HFFc6 (cell line): ENCODE results near the gene PLVAP. TPM values are rescaled to one million over a fixed set of nuclear protein-coding genes. Genes with fewer than 3 reads are reported as not detected.

ENCODE experiments used
- DNase-seq: peaks from one replicate; pipeline ENCODE4 v3.0.0-alpha.2; 2018
- H3K27ac Mint-ChIP-seq: 2 replicates; pipeline ENCODE4 v1.8.0; 2020; ENCODE audit warnings: mild to moderate bottlenecking, mixed read lengths
- H3K27me3 Mint-ChIP-seq: 2 replicates; pipeline ENCODE4 v1.8.0; 2021; ENCODE audit warnings: mild to moderate bottlenecking, moderate library complexity, mixed read lengths; ENCODE audit not compliant: insufficient read depth
- H3K36me3 Mint-ChIP-seq: 2 replicates; pipeline ENCODE4 v1.8.0; 2021; ENCODE audit warnings: low read depth, mixed read lengths
- H3K4me1 Mint-ChIP-seq: 2 replicates; pipeline ENCODE4 v1.8.0; 2020; ENCODE audit warnings: low read depth, mixed read lengths
- H3K4me3 Mint-ChIP-seq: 2 replicates; pipeline ENCODE4 v1.8.0; 2020; ENCODE audit warnings: mild to moderate bottlenecking, moderate library complexity, mixed read lengths
- H3K9me3 Mint-ChIP-seq: 2 replicates; pipeline ENCODE4 v1.8.0; 2020; ENCODE audit warnings: mild to moderate bottlenecking, mixed read lengths
- CTCF ChIP-seq: fragments of 200-600 bp; sonication (generic); IDR thresholded peaks from 2 replicates; pipeline ENCODE4 v1.5.0; 2021; ENCODE audit warnings: antibody characterized with exemption, mild to moderate bottlenecking
- total RNA-seq, 6 experiments: library from RNA; stranded (reverse); fragmentation: NEBNext Ultra II Directional; extraction: Animal tissue kit (Norgen Biotek cat#: 25700); gene quantifications; 2 replicates in 1 of 6; 3 replicates in 5 of 6; pipeline ENCODE4 v1.2.3, GENCODE V29; 2021

The PLVAP gene
- total RNA-seq, 6 experiments from 2014 or later: not detected

- Mint-ChIP-seq H3K27me3 (no peaks in the 10 kb centered on the region), H3K27ac (peak overlapping the region; percentile 86), H3K36me3 (peaks cover 20% of the 10 kb centered on the region), H3K4me1 (peaks cover 30% of the 10 kb centered on the region), H3K4me3 (peak overlapping the region; percentile 79), H3K9me3 (no peaks in the 10 kb centered on the region)
- TF ChIP-seq CTCF: no peak
- no peak for DNase-seq
Measured at GRCh38 chr19:17312189-17313113, 64.7 kb downstream of the PLVAP start.

- Mint-ChIP-seq H3K27ac (peak overlapping the region; percentile 86), H3K27me3 (no peaks in the 10 kb centered on the region; the same call in 1 of the 2 replicates), H3K36me3 (peaks cover 20% of the 10 kb centered on the region)
Measured at GRCh38 chr19:17311455-17312188, 65.5 kb downstream of the PLVAP start.

GRCh38 chr19:17309965-17310461, 67.1 kb downstream of the PLVAP start:
- Mint-ChIP-seq H3K27me3 (no peaks in the 10 kb centered on the region; the same call in 1 of the 2 replicates), H3K36me3 (peaks cover 11% of the 10 kb centered on the region), H3K27ac (peak overlapping the region; percentile 88), H3K9me3 (no peaks in the 10 kb centered on the region), H3K4me1 (peaks cover 40% of the 10 kb centered on the region), H3K4me3 (peak overlapping the region; percentile 90)
- no peak for TF ChIP-seq CTCF
- no peak for DNase-seq

More at GRCh38 chr19:17311455-17312188, 65.5 kb downstream of the PLVAP start:
- H3K4me1 Mint-ChIP-seq: peaks cover 32% of the 10 kb centered on the region
- H3K9me3 Mint-ChIP-seq: no peaks in the 10 kb centered on the region
- H3K4me3 Mint-ChIP-seq: peak overlapping the region; percentile 79
- peak; percentile 62 for DNase-seq
- no peak for TF ChIP-seq CTCF

- TF ChIP-seq CTCF: no peak
- DNase-seq: peak; percentile 100
- H3K4me1 Mint-ChIP-seq: peaks cover 46% of the 10 kb centered on the region
- peaks cover 11% of the 10 kb centered on the region for H3K36me3 Mint-ChIP-seq
- H3K27me3 Mint-ChIP-seq: no peaks in the 10 kb centered on the region; the same call in 1 of the 2 replicates
- peak within 1 kb of the TSS; percentile 90 for H3K4me3 Mint-ChIP-seq
- H3K27ac Mint-ChIP-seq: peak within 1 kb of the TSS; percentile 88
- H3K9me3 Mint-ChIP-seq: no peaks in the 10 kb centered on the region
Measured at GRCh38 chr19:17309198-17309964, 67.8 kb downstream of the PLVAP start, which contains the start of gene DDA1. DDA1 (plus strand) TSS chr19:17309563; CDS start chr19:17309655, 92 bp downstream.
